Measurements from ENCODE around the gene UPF2.

DNA sequence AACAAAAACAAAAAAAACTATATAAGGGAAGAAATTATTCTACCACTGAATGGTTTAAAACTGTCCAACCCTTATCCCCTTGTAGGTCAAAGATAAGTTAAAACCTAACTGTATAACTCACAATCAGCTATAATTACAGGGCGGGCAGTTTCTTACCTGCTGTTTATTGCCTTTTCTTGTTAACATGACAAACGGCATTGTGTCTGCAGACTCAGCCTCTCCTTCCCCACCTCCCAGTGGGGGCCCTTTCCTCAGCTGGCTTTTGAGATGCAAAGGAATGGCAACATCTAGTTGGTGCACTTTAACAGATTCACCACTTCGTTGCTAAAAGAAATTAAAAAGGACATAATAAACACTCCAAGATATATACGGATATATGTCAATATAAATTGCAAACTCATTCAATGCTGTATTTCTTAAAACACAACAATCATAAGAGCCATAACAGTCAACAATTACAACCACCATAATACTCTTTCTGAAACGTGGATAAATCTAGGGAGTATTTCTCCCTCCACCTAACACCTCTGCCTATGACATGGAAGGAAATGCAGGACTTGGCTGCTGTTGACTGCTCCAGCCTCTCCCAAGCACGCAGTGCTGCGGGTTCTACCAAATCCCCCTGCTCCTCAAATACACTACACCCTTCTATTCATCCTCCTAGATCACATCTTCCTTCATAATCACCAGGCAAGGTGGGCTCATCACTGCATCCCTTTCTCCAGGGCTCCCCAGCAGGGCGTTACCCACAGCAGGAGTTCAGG is 106.0 kb downstream of the UPF2 start:
- TF ChIP-seq EZH2 (IDR thresholded peaks at IDR 0.05): no peak
- no peak for TF ChIP-seq POLR2AphosphoS5 (IDR thresholded peaks at IDR 0.05; ENCODE audit: borderline replicate concordance, low read depth, low read length)

All from SK-N-MC (cell line).